ENCODE measurements around the gene CNOT6. TPM values are rescaled to one million over a fixed set of nuclear protein-coding genes. Genes with fewer than 3 reads are reported as not detected.

Gene CNOT6
- polyA plus RNA-seq, 1 of the 3 experiments (the other 2 are of a cell fraction) = 17.1 TPM

- WGBS (ENCODE audit: low lambda C conversion rate) = 56% methylated on average over 20 of the region's 26 CpGs
- H3F3A ChIP-seq (replicated peaks; ENCODE audit: insufficient read depth) = no peaks in the 10 kb centered on the region
- no peaks in the 10 kb centered on the region for H3K9me2 ChIP-seq
- DNase-seq = no peak
- no peaks in the 10 kb centered on the region for H3K4me1 ChIP-seq (ENCODE audit: control insufficient read depth in 1 of 2, insufficient read depth in 2 of 2, low read depth in 1 of 2, low read length in 1 of 2)
- ChIA-PET CTCF (interaction anchor here (1.3 to 6.1 kb wide), 2 partner anchors 10 to 21 kb away, joined by 3 to 43 read pairs; no protein-coding TSS in a partner anchor), POLR2A (no interaction called here)
- no peak for TF ChIP-seq ELF1 (IDR thresholded peaks at IDR 0.05)
- no peak for TF ChIP-seq MAX (IDR thresholded peaks at IDR 0.05; ENCODE audit: low read depth)
- TF ChIP-seq RAD21 (IDR thresholded peaks at IDR 0.05; ENCODE audit: low read length) = no peak
- no peak for TF ChIP-seq CTCF (IDR thresholded peaks at IDR 0.05)
- no peak for TF ChIP-seq SIN3A (IDR thresholded peaks at IDR 0.05; ENCODE audit: borderline replicate concordance, low read depth, low read length)
- H2AFZ ChIP-seq (ENCODE audit: low read depth) = no peak overlapping the region
- no peaks in the 10 kb centered on the region for H3K79me2 ChIP-seq (ENCODE audit: insufficient read depth)
- H3K9me3 ChIP-seq = no peaks in the 10 kb centered on the region
- no peak overlapping the region for H3K27ac ChIP-seq (ENCODE audit: low read depth in 2 of 2, low read length in 1 of 2)
- no peak overlapping the region for H3K4me2 ChIP-seq
- no peaks in the 10 kb centered on the region; the same call in 1 of the 2 replicates for H3K27me3 ChIP-seq (ENCODE audit: insufficient read depth)
- no peak overlapping the region for H3K4me3 ChIP-seq (ENCODE audit: low read depth in 2 of 2, low read length in 1 of 2)
- H3K9ac ChIP-seq = no peak overlapping the region
- H3K36me3 ChIP-seq (replicated peaks in 1 of 2; ENCODE audit: control insufficient read depth in 1 of 2, insufficient read depth in 2 of 2, low read length in 1 of 2) = no peaks in the 10 kb centered on the region
- H4K20me1 ChIP-seq (ENCODE audit: insufficient read depth) = no peaks in the 10 kb centered on the region
Observed at GRCh38 chr5:180608572-180609310, 114.6 kb downstream of the CNOT6 start.

- Histone ChIP-seq H3K9ac (no peak overlapping the region), H3K9me2 (no peaks in the 10 kb centered on the region), H3F3A (replicated peaks; ENCODE audit: insufficient read depth) (no peaks in the 10 kb centered on the region), H4K20me1 (ENCODE audit: insufficient read depth) (no peaks in the 10 kb centered on the region), H3K9me3 (no peaks in the 10 kb centered on the region), H3K27ac (ENCODE audit: low read depth in 2 of 2, low read length in 1 of 2) (no peak overlapping the region), H3K36me3 (replicated peaks in 1 of 2; ENCODE audit: control insufficient read depth in 1 of 2, insufficient read depth in 2 of 2, low read length in 1 of 2) (no peaks in the 10 kb centered on the region), H3K4me3 (ENCODE audit: low read depth in 2 of 2, low read length in 1 of 2) (no peak overlapping the region), H3K4me2 (no peak overlapping the region), H3K4me1 (ENCODE audit: control insufficient read depth in 1 of 2, insufficient read depth in 2 of 2, low read depth in 1 of 2, low read length in 1 of 2) (no peaks in the 10 kb centered on the region), H3K79me2 (ENCODE audit: insufficient read depth) (no peaks in the 10 kb centered on the region), H3K27me3 (ENCODE audit: insufficient read depth) (no peaks in the 10 kb centered on the region; the same call in 1 of the 2 replicates), H2AFZ (ENCODE audit: low read depth) (no peak overlapping the region)
- ChIA-PET CTCF (interaction anchor here (6.1 kb wide), 1 partner anchor 10 kb away, joined by 43 read pairs; no protein-coding TSS in a partner anchor), POLR2A (no interaction called here)
- TF ChIP-seq USF2 (IDR thresholded peaks at IDR 0.05; ENCODE audit: borderline replicate concordance, low read depth, low read length) (no peak), ELF1 (IDR thresholded peaks at IDR 0.05) (no peak), POLR2AphosphoS5 (IDR thresholded peaks at IDR 0.05; ENCODE audit: low read depth, low read length) (no peak), JUND (IDR thresholded peaks at IDR 0.05) (no peak), REST (IDR thresholded peaks at IDR 0.05; ENCODE audit: low read depth, low read length) (no peak), SIN3A (IDR thresholded peaks at IDR 0.05; ENCODE audit: borderline replicate concordance, low read depth, low read length) (no peak)
- DNase-seq = no peak
- WGBS (ENCODE audit: low lambda C conversion rate) = 60% methylated on average over 5 of the region's 15 CpGs
Observed at GRCh38 chr5:180609386-180609785, 115.2 kb downstream of the CNOT6 start.
